H1 (cell line): ENCODE results near the gene SPINT1. TPM values are rescaled to one million over a fixed set of nuclear protein-coding genes. Genes with fewer than 3 reads are reported as not detected.

Source experiments
- BACH1 ChIP-seq: IDR thresholded peaks from 2 replicates; pipeline ENCODE4 v1.6.1; 2012; ENCODE audit warnings: low read length, improper control_type of control experiment
- CREB1 ChIP-seq: IDR thresholded peaks from 2 replicates; pipeline ENCODE4 v1.6.1; 2012; ENCODE audit warnings: inconsistent platforms
- JUN ChIP-seq: IDR thresholded peaks from 2 replicates; pipeline ENCODE4 v1.6.1; 2011; ENCODE audit warnings: low read depth, mild to moderate bottlenecking, improper control_type of control experiment, low read length
- MAX ChIP-seq: IDR thresholded peaks from 2 replicates; pipeline ENCODE4 v1.6.1; 2012; ENCODE audit warnings: inconsistent platforms
- PHF8 ChIP-seq: fragments of 200-600 bp; sonication (generic); conservative IDR thresholded peaks from 2 replicates; pipeline ENCODE4 v1.7.1; 2012; ENCODE audit warnings: low read depth, mild to moderate bottlenecking, inconsistent platforms, low read length, moderate library complexity
- RAD21 ChIP-seq, 2 experiments: IDR thresholded peaks in 1 of 2; conservative IDR thresholded peaks in 1 of 2; 2 replicates each; pipeline ENCODE4 v1.6.1; 2011; ENCODE audit warnings: low read depth in 2 of 2, low read length in 2 of 2, improper control_type of control experiment in 1 of 2, inconsistent platforms in 1 of 2, mild to moderate bottlenecking in 1 of 2, moderate library complexity in 1 of 2
- TEAD4 ChIP-seq: IDR thresholded peaks from 2 replicates; pipeline ENCODE4 v1.6.1; 2012; ENCODE audit warnings: low read depth, low read length, inconsistent platforms, mixed read lengths
- polyA plus RNA-seq, 7 experiments: library from polyadenylated mRNA; depleted of rRNA in 3 of 7; stranded (reverse) in 5 of 7; unstranded in 2 of 7; fragments of >200 nt in 5 of 7; fragments of 200-250 nt in 2 of 7; gene quantifications; 1 replicate in 5 of 7; 2 replicates in 1 of 7; 4 replicates in 1 of 7; pipeline versions ENCODE4 v1.2.1 to v1.2.3, GENCODE V29; 2011 to 2013; ENCODE audit warnings: missing spikeins in 2 of 7, mixed read lengths in 2 of 7
- total RNA-seq: library from RNA; stranded (reverse); fragmentation: NEBNext Ultra II Directional; extraction: Animal tissue kit (Norgen Biotek cat#: 25700); gene quantifications from 2 replicates; pipeline ENCODE4 v1.2.1, GENCODE V29; 2021

The SPINT1 gene
- total and polyA plus RNA-seq, 2 of the 8 experiments (the other 6 are each of a cell fraction or from before 2014, with no cell fraction given), result 117 to 155 TPM

GRCh38 chr15:40812721-40813425 lies 31.0 kb upstream of the SPINT1 start (continued):
- no peak for TF ChIP-seq BACH1
- TF ChIP-seq TEAD4, result no peak
- no peak for TF ChIP-seq RAD21 (IDR thresholded peaks at IDR 0.05 in 1 of 2, conservative IDR thresholded peaks at IDR 0.05 in 1 of 2; ENCODE audit: low read depth in 2 of 2, low read length in 2 of 2)
- TF ChIP-seq CREB1, result no peak
- no peak for TF ChIP-seq MAX
- no peak for TF ChIP-seq PHF8
- no peak for TF ChIP-seq JUN
- TF ChIP-seq, all 59 proteins: peak for 0
